ENCODE results near the gene PLOD2.

Gene PLOD2

GRCh38 chr3:146101538-146101937 lies 59.4 kb downstream of the PLOD2 start:
- DNase-seq (ENCODE audit: low read depth in 2 of 2, low spot score in 1 of 2), result no peak

- DNase-seq (ENCODE audit: low read depth in 2 of 2, low spot score in 1 of 2), result no peak
These were observed 60.0 kb downstream of the PLOD2 start for GRCh38 chr3:146100825-146101444.

GRCh38 chr3:146100180-146100579 lies 60.8 kb downstream of the PLOD2 start:
- DNase-seq (ENCODE audit: low read depth in 2 of 2, low spot score in 1 of 2), result no peak

- DNase-seq (ENCODE audit: low read depth in 2 of 2, low spot score in 1 of 2), result no peak
These were observed 61.7 kb downstream of the PLOD2 start for GRCh38 chr3:146099316-146099715.

- no peak for DNase-seq (ENCODE audit: low read depth in 2 of 2, low spot score in 1 of 2)
These were observed 67.1 kb downstream of the PLOD2 start for GRCh38 chr3:146093896-146094295.

- DNase-seq (ENCODE audit: low read depth in 2 of 2, low spot score in 1 of 2), result no peak
These were observed 68.8 kb downstream of the PLOD2 start for GRCh38 chr3:146092230-146092629.

- DNase-seq (ENCODE audit: low read depth in 2 of 2, low spot score in 1 of 2), result no peak
These were observed 69.6 kb downstream of the PLOD2 start for GRCh38 chr3:146091397-146091796.

GRCh38 chr3:146090521-146090920 lies 70.5 kb downstream of the PLOD2 start:
- DNase-seq (ENCODE audit: low read depth in 2 of 2, low spot score in 1 of 2), result no peak

- DNase-seq (ENCODE audit: low read depth in 2 of 2, low spot score in 1 of 2), result no peak
These were observed 72.1 kb downstream of the PLOD2 start for GRCh38 chr3:146088840-146089239.

GRCh38 chr3:146087116-146087515 lies 73.9 kb downstream of the PLOD2 start:
- DNase-seq (ENCODE audit: low read depth in 2 of 2, low spot score in 1 of 2), result no peak

- DNase-seq (ENCODE audit: low read depth in 2 of 2, low spot score in 1 of 2), result no peak
These were observed 74.8 kb downstream of the PLOD2 start for GRCh38 chr3:146086211-146086610.

GRCh38 chr3:146085678-146086077 lies 75.3 kb downstream of the PLOD2 start:
- DNase-seq (ENCODE audit: low read depth in 2 of 2, low spot score in 1 of 2), result no peak

- DNase-seq (ENCODE audit: low read depth in 2 of 2, low spot score in 1 of 2), result no peak
These were observed 80.4 kb downstream of the PLOD2 start for GRCh38 chr3:146080578-146080977.

- DNase-seq (ENCODE audit: low read depth in 2 of 2, low spot score in 1 of 2), result no peak
These were observed 83.0 kb downstream of the PLOD2 start for GRCh38 chr3:146078031-146078430.

GRCh38 chr3:146077181-146077580 lies 83.8 kb downstream of the PLOD2 start:
- DNase-seq (ENCODE audit: low read depth in 2 of 2, low spot score in 1 of 2), result no peak

GRCh38 chr3:146072824-146073223 lies 88.2 kb downstream of the PLOD2 start:
- DNase-seq (ENCODE audit: low read depth in 2 of 2, low spot score in 1 of 2), result no peak

GRCh38 chr3:146072061-146072460 lies 88.9 kb downstream of the PLOD2 start:
- no peak for DNase-seq (ENCODE audit: low read depth in 2 of 2, low spot score in 1 of 2)

- DNase-seq (ENCODE audit: low read depth in 2 of 2, low spot score in 1 of 2), result no peak
These were observed 89.4 kb downstream of the PLOD2 start for GRCh38 chr3:146071632-146072031.

- DNase-seq (ENCODE audit: low read depth in 2 of 2, low spot score in 1 of 2), result no peak
These were observed 93.9 kb downstream of the PLOD2 start for GRCh38 chr3:146067048-146067447.

- no peak for DNase-seq (ENCODE audit: low read depth in 2 of 2, low spot score in 1 of 2)
These were observed 95.4 kb downstream of the PLOD2 start for GRCh38 chr3:146065573-146066006.

GRCh38 chr3:146058241-146058640 lies 102.7 kb downstream of the PLOD2 start:
- DNase-seq (ENCODE audit: low read depth in 2 of 2, low spot score in 1 of 2), result no peak

GRCh38 chr3:146052791-146053310 lies 108.1 kb downstream of the PLOD2 start:
- no peak for DNase-seq (ENCODE audit: low read depth in 2 of 2, low spot score in 1 of 2)

GRCh38 chr3:146052056-146052790 lies 108.8 kb downstream of the PLOD2 start:
- no peak for DNase-seq (ENCODE audit: low read depth in 2 of 2, low spot score in 1 of 2)
